GM12892 (cell line): Measurements from ENCODE around the gene ECI1.

Experiments used
- POLR2A ChIP-seq: IDR thresholded peaks from 2 replicates; pipeline ENCODE4 v1.6.1; 2011; ENCODE audit warnings: low read depth, low read length, control low read depth
- POLR2AphosphoS5 ChIP-seq: IDR thresholded peaks from 2 replicates; pipeline ENCODE4 v1.6.1; 2011; ENCODE audit warnings: low read depth, low read length, control low read depth
- TAF1 ChIP-seq: IDR thresholded peaks from 2 replicates; pipeline ENCODE4 v1.6.1; 2011; ENCODE audit warnings: low read depth, mild to moderate bottlenecking, control low read depth, low read length, borderline replicate concordance

DNA sequence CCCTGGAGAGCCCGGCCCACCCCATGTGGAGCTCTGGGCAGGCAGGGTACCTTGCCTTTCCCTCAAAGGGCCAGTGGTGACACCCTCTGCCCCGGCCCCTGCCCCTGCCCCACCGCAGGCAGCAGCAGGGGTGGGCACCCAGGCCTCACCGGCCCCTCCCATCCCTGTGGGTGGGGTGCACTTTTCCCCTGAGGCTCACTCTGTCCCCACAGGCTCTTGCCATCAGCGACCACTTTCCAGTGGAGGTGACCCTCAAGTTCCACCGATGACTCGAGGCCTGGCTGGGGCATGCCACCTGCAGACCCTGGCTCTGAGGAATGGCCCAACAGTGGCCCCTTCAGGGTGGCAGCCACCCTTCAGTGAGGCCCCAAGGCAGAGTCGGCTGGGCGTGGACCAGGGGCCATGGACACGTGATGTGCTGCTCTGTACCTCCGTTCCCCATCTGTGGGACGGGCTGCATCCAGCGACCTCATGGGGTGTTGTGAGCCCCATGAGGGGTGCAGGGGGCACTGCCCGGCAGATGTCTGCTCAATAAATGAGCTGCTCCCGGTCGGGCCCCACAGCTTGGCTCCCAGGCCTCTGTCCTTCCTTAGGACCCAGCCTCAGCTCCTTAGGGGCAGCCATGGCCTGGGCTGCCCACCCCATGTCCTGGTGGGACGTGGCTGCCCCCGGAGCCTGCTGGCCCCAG lies 13.1 kb downstream of the ECI1 start:
- TF ChIP-seq POLR2AphosphoS5 = no peak
- no peak; the same call in 1 of the 2 replicates for TF ChIP-seq POLR2A
- TF ChIP-seq TAF1 = no peak
